ENCODE data around the gene CXCL11. TPM values are rescaled to one million over a fixed set of nuclear protein-coding genes. Genes with fewer than 3 reads are reported as not detected.
A peak's percentile ranks its signal among the peaks of the same experiment; 100 is the strongest.

CXCL11 gene
- total RNA-seq = not detected

GRCh38 chr4:76035799-76036380, at the start of gene CXCL11:
CXCL11 (minus strand) TSS chr4:76036070; CDS start chr4:76035987, 83 bp downstream.
- Mint-ChIP-seq H3K4me1 (peaks cover 4% of the 10 kb centered on the region), H3K27ac (no peak within 1 kb of the TSS), H3K4me3 (no peak within 1 kb of the TSS), H3K9me3 (no peaks in the 10 kb centered on the region), H3K27me3 (no peaks in the 10 kb centered on the region), H3K36me3 (no peaks in the 10 kb centered on the region)
- ATAC-seq (ENCODE audit: low read depth) = no peak
- DNase-seq = no peak
- POLR2A ChIA-PET = no interaction called here

GRCh38 chr4:76084542-76084941, 48.7 kb upstream of the CXCL11 start:
- H3K4me3 Mint-ChIP-seq = no peak overlapping the region
- no peak overlapping the region for H3K27ac Mint-ChIP-seq
- H3K9me3 Mint-ChIP-seq = no peaks in the 10 kb centered on the region
- ATAC-seq (ENCODE audit: low read depth) (no peak), DNase-seq (no peak)
- POLR2A ChIA-PET = no interaction called here
- H3K27me3 Mint-ChIP-seq = peaks cover 17% of the 10 kb centered on the region
- no peaks in the 10 kb centered on the region for H3K36me3 Mint-ChIP-seq
- H3K4me1 Mint-ChIP-seq = peaks cover 2% of the 10 kb centered on the region

- H3K9me3 Mint-ChIP-seq = no peaks in the 10 kb centered on the region
- ATAC-seq (ENCODE audit: low read depth) = no peak
- H3K27ac Mint-ChIP-seq = no peak overlapping the region
- no peak for DNase-seq
- H3K36me3 Mint-ChIP-seq = no peaks in the 10 kb centered on the region
- H3K4me1 Mint-ChIP-seq = peaks cover 2% of the 10 kb centered on the region
- H3K27me3 Mint-ChIP-seq = peaks cover 20% of the 10 kb centered on the region
- POLR2A ChIA-PET = no interaction called here
- no peak overlapping the region for H3K4me3 Mint-ChIP-seq
Measured at GRCh38 chr4:76083386-76083988, 47.6 kb upstream of the CXCL11 start.

DNA sequence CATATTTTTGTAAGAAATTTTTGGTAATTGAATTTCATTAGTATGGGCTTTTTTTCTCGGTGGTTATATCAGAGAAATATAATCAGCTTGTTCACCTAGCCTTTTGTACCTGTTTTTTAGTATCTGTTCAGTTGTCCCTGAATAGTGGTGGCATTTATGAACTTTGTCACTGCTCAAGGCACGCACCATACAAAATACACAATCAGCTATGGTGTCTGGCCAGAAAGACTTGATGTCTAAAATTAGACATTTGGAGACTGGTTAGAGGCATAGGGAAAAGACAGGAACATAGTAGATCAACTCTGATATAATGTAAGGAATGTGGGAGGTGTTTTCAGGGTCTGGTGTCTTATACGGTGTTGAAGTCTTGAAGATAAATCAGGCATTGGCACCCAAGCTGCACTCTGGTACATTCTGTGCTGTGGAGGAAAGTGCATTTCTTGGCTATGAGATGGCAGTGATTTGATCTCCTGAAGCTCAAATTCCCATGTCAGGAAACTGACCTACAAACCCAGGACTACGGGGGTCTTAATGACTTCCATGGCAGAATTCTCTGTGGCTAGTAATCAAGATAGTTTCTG, 42.3 kb upstream of the CXCL11 start:
- Mint-ChIP-seq H3K36me3 (no peaks in the 10 kb centered on the region), H3K4me1 (peaks cover 2% of the 10 kb centered on the region), H3K27ac (no peak overlapping the region), H3K27me3 (peaks cover 14% of the 10 kb centered on the region), H3K9me3 (no peaks in the 10 kb centered on the region), H3K4me3 (no peak overlapping the region)
- ATAC-seq (ENCODE audit: low read depth) (no peak), DNase-seq (no peak)
- POLR2A ChIA-PET = no interaction called here

DNA sequence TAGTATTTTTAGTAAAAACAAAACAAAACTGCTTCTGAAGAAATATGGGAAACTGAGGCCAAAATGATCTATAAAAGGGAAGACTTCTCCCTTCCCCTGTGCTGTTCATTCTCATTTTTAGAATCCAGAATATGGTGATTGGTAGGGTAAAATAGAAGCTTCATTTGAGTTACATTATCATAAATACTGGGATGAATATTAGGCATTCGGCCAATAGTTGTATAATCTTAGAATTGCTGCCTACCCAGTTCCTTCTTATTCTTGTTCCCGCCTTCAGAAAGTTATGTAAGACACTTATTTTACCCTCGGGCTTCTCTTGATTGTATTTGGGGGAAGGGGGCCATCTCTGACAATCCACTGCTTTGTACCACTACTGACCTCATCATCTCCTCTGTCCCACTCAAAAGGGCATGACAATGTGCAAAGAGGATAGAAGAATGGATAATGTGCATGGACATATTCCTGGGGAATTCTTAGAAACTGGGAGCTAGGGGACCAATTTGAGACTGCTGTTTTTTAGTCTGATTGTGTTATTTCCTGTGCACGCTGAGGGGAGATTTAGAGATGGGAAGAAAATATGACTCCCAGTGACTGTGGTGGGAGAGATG, 39.2 kb upstream of the CXCL11 start:
- H3K4me3 Mint-ChIP-seq = no peak overlapping the region
- ATAC-seq (ENCODE audit: low read depth) (no peak), DNase-seq (no peak)
- no peaks in the 10 kb centered on the region for H3K36me3 Mint-ChIP-seq
- H3K9me3 Mint-ChIP-seq = no peaks in the 10 kb centered on the region
- no peaks in the 10 kb centered on the region for H3K4me1 Mint-ChIP-seq
- H3K27me3 Mint-ChIP-seq = peaks cover 9% of the 10 kb centered on the region
- POLR2A ChIA-PET = no interaction called here
- H3K27ac Mint-ChIP-seq = no peak overlapping the region

DNA sequence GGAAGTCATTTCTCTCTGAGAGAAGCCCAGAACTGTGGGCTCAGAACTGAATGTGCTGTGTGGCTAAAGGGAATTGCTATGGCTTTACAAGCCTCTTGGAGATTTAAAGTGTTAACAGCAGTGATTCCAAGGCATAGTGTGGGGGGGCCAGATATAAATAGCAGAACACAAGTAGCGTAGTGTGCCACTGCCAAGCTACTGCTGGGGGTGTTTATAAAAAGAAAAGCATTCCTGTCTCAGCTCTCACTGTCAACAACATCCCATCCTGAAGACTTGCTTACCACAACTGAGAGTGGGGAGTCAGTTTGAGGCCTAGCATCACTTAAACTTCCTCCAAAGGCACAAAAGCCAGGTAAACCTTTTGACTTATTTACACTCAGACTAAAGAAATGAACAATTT, 38.6 kb upstream of the CXCL11 start, which contains the start of gene ART3:
Gene ART3, plus strand, starts transcription at position 242 of the 400 bp plus-strand sequence. CDS start 1,181 bp downstream, outside the sequence.
- Mint-ChIP-seq H3K27ac (no peak within 1 kb of the TSS), H3K9me3 (no peaks in the 10 kb centered on the region), H3K4me3 (no peak within 1 kb of the TSS), H3K4me1 (no peaks in the 10 kb centered on the region), H3K27me3 (peaks cover 5% of the 10 kb centered on the region), H3K36me3 (no peaks in the 10 kb centered on the region)
- ATAC-seq (ENCODE audit: low read depth) = no peak
- POLR2A ChIA-PET = no interaction called here
- no peak for DNase-seq

- H3K4me1 Mint-ChIP-seq = no peaks in the 10 kb centered on the region
- H3K27me3 Mint-ChIP-seq = no peaks in the 10 kb centered on the region
- no peak overlapping the region for H3K27ac Mint-ChIP-seq
- DNase-seq (no peak), ATAC-seq (ENCODE audit: low read depth) (no peak)
- no peaks in the 10 kb centered on the region for H3K36me3 Mint-ChIP-seq
- no peaks in the 10 kb centered on the region for H3K9me3 Mint-ChIP-seq
- H3K4me3 Mint-ChIP-seq = no peak overlapping the region
- POLR2A ChIA-PET = no interaction called here
Measured at GRCh38 chr4:76072760-76073159, 36.9 kb upstream of the CXCL11 start.

DNA sequence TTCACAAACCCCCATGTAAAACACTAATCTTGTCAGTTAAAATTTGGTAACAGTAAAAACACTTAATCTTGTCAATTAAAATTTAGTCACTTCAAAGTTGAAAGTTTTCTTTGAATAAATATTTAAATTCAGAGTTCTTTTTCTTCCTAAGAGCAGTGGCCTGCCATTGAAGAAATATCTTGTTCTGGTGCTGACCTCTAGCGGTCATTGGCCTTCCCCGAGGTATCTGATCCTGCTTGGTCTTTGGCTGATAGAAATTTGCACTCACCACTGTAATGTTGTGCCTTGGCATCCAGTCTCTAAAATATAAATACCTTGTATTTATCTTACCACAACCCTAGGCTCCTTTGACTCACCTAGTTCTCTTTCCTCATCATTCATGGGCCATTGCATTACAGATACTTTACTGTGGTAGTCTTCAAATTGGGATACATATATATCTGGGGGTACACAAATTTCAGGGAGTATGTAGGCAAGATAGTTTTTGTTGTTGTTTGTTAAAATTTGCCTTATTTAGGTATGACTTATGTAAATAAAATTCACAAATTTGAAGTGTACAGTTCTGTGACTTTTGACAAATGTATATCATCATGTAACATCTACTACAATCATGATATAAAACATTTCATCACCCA, 31.9 kb upstream of the CXCL11 start:
- no peaks in the 10 kb centered on the region for H3K36me3 Mint-ChIP-seq

GRCh38 chr4:76066546-76066945, 30.7 kb upstream of the CXCL11 start:
- H3K9me3 Mint-ChIP-seq = no peaks in the 10 kb centered on the region
- H3K27ac Mint-ChIP-seq = no peak overlapping the region
- no peaks in the 10 kb centered on the region for H3K4me1 Mint-ChIP-seq
- H3K4me3 Mint-ChIP-seq = no peak overlapping the region
- DNase-seq (no peak), ATAC-seq (ENCODE audit: low read depth) (no peak)
- peaks cover 2% of the 10 kb centered on the region for H3K27me3 Mint-ChIP-seq
- no peaks in the 10 kb centered on the region for H3K36me3 Mint-ChIP-seq
- POLR2A ChIA-PET = no interaction called here

More for the DNA sequence above, 31.9 kb upstream of the CXCL11 start:
- POLR2A ChIA-PET = no interaction called here
- Mint-ChIP-seq H3K27ac (no peak overlapping the region), H3K4me1 (no peaks in the 10 kb centered on the region), H3K9me3 (no peaks in the 10 kb centered on the region), H3K4me3 (no peak overlapping the region), H3K27me3 (peaks cover 2% of the 10 kb centered on the region)
- peak; percentile 92 for ATAC-seq (ENCODE audit: low read depth)
- DNase-seq = peak; percentile 42

GRCh38 chr4:76061982-76062381, 26.1 kb upstream of the CXCL11 start:
- no peak overlapping the region for H3K27ac Mint-ChIP-seq
- H3K9me3 Mint-ChIP-seq = no peaks in the 10 kb centered on the region
- POLR2A ChIA-PET = no interaction called here
- peaks cover 15% of the 10 kb centered on the region for H3K4me1 Mint-ChIP-seq
- H3K27me3 Mint-ChIP-seq = peaks cover 2% of the 10 kb centered on the region
- ATAC-seq (ENCODE audit: low read depth) = no peak
- DNase-seq = no peak
- no peak overlapping the region for H3K4me3 Mint-ChIP-seq
- H3K36me3 Mint-ChIP-seq = no peaks in the 10 kb centered on the region

DNA sequence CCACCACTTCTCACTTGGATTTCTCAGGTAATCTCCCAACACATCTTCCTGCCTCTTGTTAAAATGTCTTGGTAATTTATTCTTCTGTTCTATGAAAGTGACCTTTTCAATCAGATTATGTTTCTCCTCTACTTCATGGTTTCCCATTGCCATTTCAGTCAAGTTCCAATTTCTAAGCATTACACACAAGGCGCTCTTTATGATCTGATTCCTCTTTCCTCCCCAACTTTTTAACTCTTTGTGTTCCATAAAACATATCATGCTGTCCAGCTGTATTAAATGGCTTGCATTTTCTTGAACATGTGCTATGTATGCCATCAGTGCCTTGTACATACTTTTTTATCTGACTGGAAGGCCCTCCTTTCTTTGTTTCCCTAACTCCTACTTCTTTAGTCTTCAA, 25.6 kb upstream of the CXCL11 start:
- no peak for ATAC-seq (ENCODE audit: low read depth)
- H3K36me3 Mint-ChIP-seq = no peaks in the 10 kb centered on the region
- no peaks in the 10 kb centered on the region for H3K9me3 Mint-ChIP-seq
- POLR2A ChIA-PET = no interaction called here
- H3K4me3 Mint-ChIP-seq = no peak overlapping the region
- no peak for DNase-seq
- H3K4me1 Mint-ChIP-seq = peaks cover 15% of the 10 kb centered on the region
- peaks cover 5% of the 10 kb centered on the region for H3K27me3 Mint-ChIP-seq
- no peak overlapping the region for H3K27ac Mint-ChIP-seq

- Mint-ChIP-seq H3K36me3 (no peaks in the 10 kb centered on the region), H3K4me3 (no peak overlapping the region), H3K4me1 (peaks cover 15% of the 10 kb centered on the region), H3K27ac (no peak overlapping the region), H3K9me3 (no peaks in the 10 kb centered on the region), H3K27me3 (peaks cover 9% of the 10 kb centered on the region)
- ATAC-seq (ENCODE audit: low read depth) (no peak), DNase-seq (no peak)
- POLR2A ChIA-PET = no interaction called here
Measured at GRCh38 chr4:76060506-76060905, 24.6 kb upstream of the CXCL11 start.

DNA sequence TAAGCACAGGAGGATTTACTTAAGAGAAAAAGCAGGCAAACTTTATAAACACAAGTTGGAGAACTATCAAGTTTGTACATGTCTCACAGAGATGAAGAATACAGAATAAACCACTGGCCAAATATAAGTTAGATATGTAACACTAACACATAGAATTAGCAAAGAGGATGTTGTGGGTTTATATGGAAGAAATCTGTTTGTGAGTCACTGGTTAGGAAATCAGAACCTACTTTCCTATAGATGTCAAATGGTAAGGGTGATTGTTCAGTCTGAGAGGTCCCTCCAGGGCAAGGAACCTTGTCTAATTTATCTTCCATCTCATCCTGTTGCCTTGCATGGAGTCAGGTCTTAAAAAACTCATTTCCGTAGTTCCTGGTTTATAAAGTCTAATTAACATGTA, 23.9 kb upstream of the CXCL11 start:
- Mint-ChIP-seq H3K9me3 (no peaks in the 10 kb centered on the region), H3K4me1 (peaks cover 20% of the 10 kb centered on the region), H3K27me3 (peaks cover 9% of the 10 kb centered on the region), H3K36me3 (no peaks in the 10 kb centered on the region), H3K4me3 (no peak overlapping the region), H3K27ac (no peak overlapping the region)
- ATAC-seq (ENCODE audit: low read depth) (peak; percentile 65), DNase-seq (no peak)
- POLR2A ChIA-PET = no interaction called here

Measured in activated naive CD8-positive, alpha-beta T cell treated with anti-CD3 and anti-CD28 coated beads, Interleukin-2, amount 10 ng/mL, durations not matched to agents 7 days and 5 days (primary cell).